Stimulated activated CD8-positive, alpha-beta memory T cell treated with anti-CD3 and anti-CD28 coated beads, Interleukin-7, amount 100 ng/mL, for 48 hours (primary cell): Measurements from ENCODE around the gene OXNAD1.

ENCODE experiments used
- DNase-seq, 2 donors: peaks; one replicate each; pipeline ENCODE4 v3.0.0-alpha.2; 2020; ENCODE audit warnings: low read depth in 1 of 2; ENCODE audit errors: extremely low read depth in 1 of 2

The OXNAD1 gene

GRCh38 chr3:16354291-16354690 is 89.3 kb downstream of the OXNAD1 start:
- DNase-seq: no peak
